SK-N-SH (cell line): ENCODE results near the gene GPX6. TPM values are rescaled to one million over a fixed set of nuclear protein-coding genes. Genes with fewer than 3 reads are reported as not detected.
"Not testable (repeated sequence)": the region's sequence is repeated elsewhere in the genome, so short reads cannot be mapped to it uniquely, and the experiment has no call there.

Source experiments
- CTCF ChIA-PET: fragments of 300-600, 350-600 bp; formaldehyde crosslinking; extraction: SDS; loops from one replicate; lab custom pipeline; 2021; lab: Yijun Ruan, JAX
- POLR2A ChIA-PET: fragments of 350-600 bp; sonication (Branson Sonifier 250); formaldehyde crosslinking; extraction: SDS; loops from one replicate; lab custom pipeline; 2020; ENCODE audit warnings: antibody characterized with exemption, inconsistent platforms; lab: Yijun Ruan, JAX
- DNase-seq: peaks from one replicate; pipeline ENCODE4 v3.0.0; 2012
- H2AFZ ChIP-seq: fragments of 200-600 bp; sonication (generic); 2 replicates; pipeline ENCODE4 v1.8.1; 2016; ENCODE audit warnings: antibody characterized with exemption, mild to moderate bottlenecking, low read depth
- H3F3A ChIP-seq: fragments of 200-600 bp; sonication (generic); replicated peaks from 2 replicates; pipeline ENCODE3; 2016; ENCODE audit warnings: antibody characterized with exemption, mild to moderate bottlenecking; ENCODE audit not compliant: insufficient read depth
- H3K27ac ChIP-seq, 2 experiments: fragments of 200-500 bp in 1 of 2; fragments of 200-600 bp in 1 of 2; sonication (Bioruptor generic) in 1 of 2; sonication (generic), shearing (Covaris generic) in 1 of 2; 2 replicates each; pipeline versions ENCODE4 v1.5.1 to v1.6.1; 2014 to 2016; ENCODE audit warnings: low read depth in 2 of 2, inconsistent platforms in 1 of 2, low read length in 1 of 2, mild to moderate bottlenecking in 1 of 2, mixed read lengths in 1 of 2
- H3K27me3 ChIP-seq: fragments of 200-600 bp; sonication (generic), shearing (Covaris generic); 2 replicates; pipeline ENCODE4 v1.6.1; 2016; ENCODE audit warnings: mixed run types; ENCODE audit not compliant: insufficient read depth
- H3K36me3 ChIP-seq, 2 experiments: fragments of 200-500 bp in 1 of 2; fragments of 200-600 bp in 1 of 2; sonication (Bioruptor generic) in 1 of 2; sonication (generic) in 1 of 2; replicated peaks in 1 of 2; 2 replicates each; pipeline versions ENCODE3 to v1.5.1; 2014 to 2016; ENCODE audit warnings: low read length in 1 of 2, mild to moderate bottlenecking in 1 of 2; ENCODE audit not compliant: insufficient read depth in 2 of 2, control insufficient read depth in 1 of 2
- H3K4me1 ChIP-seq, 2 experiments: fragments of 200-500 bp in 1 of 2; fragments of 200-600 bp in 1 of 2; sonication (Bioruptor generic) in 1 of 2; sonication (generic), shearing (Covaris generic) in 1 of 2; 2 replicates each; pipeline versions ENCODE4 v1.5.1 to v1.6.1; 2014 to 2016; ENCODE audit warnings: low read depth in 1 of 2, low read length in 1 of 2, mixed run types in 1 of 2; ENCODE audit not compliant: insufficient read depth in 2 of 2, control insufficient read depth in 1 of 2
- H3K4me2 ChIP-seq: fragments of 200-600 bp; sonication (generic), shearing (Covaris generic); 2 replicates; pipeline ENCODE4 v1.6.1; 2017; ENCODE audit warnings: mixed run types
- H3K4me3 ChIP-seq, 2 experiments: fragments of 200-500 bp in 1 of 2; fragments of 200-600 bp in 1 of 2; sonication (Bioruptor generic) in 1 of 2; sonication (generic), shearing (Covaris generic) in 1 of 2; 2 replicates each; pipeline versions ENCODE4 v1.5.1 to v1.8.1; 2014 to 2016; ENCODE audit warnings: low read depth in 2 of 2, inconsistent platforms in 1 of 2, low read length in 1 of 2, mild to moderate bottlenecking in 1 of 2, mixed read lengths in 1 of 2, moderate library complexity in 1 of 2
- H3K79me2 ChIP-seq: fragments of 200-600 bp; sonication (generic); 2 replicates; pipeline ENCODE4 v1.8.1; 2017; ENCODE audit warnings: mild to moderate bottlenecking; ENCODE audit not compliant: insufficient read depth
- H3K9ac ChIP-seq: fragments of 200-600 bp; sonication (generic); 2 replicates; pipeline ENCODE4 v1.6.1; 2017; ENCODE audit warnings: mixed run types
- H3K9me2 ChIP-seq: fragments of 200-600 bp; sonication (generic); 2 replicates; pipeline ENCODE4 v1.6.1; 2017; ENCODE audit warnings: mixed run types
- H3K9me3 ChIP-seq: fragments of 200-600 bp; sonication (generic); 2 replicates; pipeline ENCODE4 v1.6.1; 2017; ENCODE audit warnings: mixed run types, mild to moderate bottlenecking, moderate library complexity
- H4K20me1 ChIP-seq: fragments of 200-600 bp; sonication (generic); 2 replicates; pipeline ENCODE4 v1.6.1; 2017; ENCODE audit warnings: mild to moderate bottlenecking, mixed run types; ENCODE audit not compliant: insufficient read depth
- CHD2 ChIP-seq: fragments of 150-350 bp; IDR thresholded peaks from 2 replicates; pipeline ENCODE4 v1.6.1; 2018; ENCODE audit warnings: low read length; ENCODE audit not compliant: partially characterized antibody
- EP300 ChIP-seq, 2 experiments: IDR thresholded peaks; 2 replicates each; pipeline versions ENCODE4 v1.4.0 to v1.6.1; 2012; ENCODE audit warnings: borderline replicate concordance in 1 of 2, low read depth in 1 of 2, low read length in 1 of 2
- FOSL2 ChIP-seq: IDR thresholded peaks from 2 replicates; pipeline ENCODE4 v1.4.0; 2012; ENCODE audit warnings: low read depth, mild to moderate bottlenecking, moderate library complexity, borderline replicate concordance
- FOXJ3 ChIP-seq: sonication (generic); formaldehyde crosslinking; IDR thresholded peaks from 2 replicates; pipeline ENCODE4 v1.5.1; 2020; ENCODE audit warnings: mild to moderate bottlenecking, missing genetic modification reagents
- MEF2A ChIP-seq: IDR thresholded peaks from 2 replicates; pipeline ENCODE4 v1.4.0; 2012; ENCODE audit warnings: low read depth, borderline replicate concordance
- MXI1 ChIP-seq: IDR thresholded peaks from 2 replicates; pipeline ENCODE4 v1.6.1; 2012; ENCODE audit warnings: mild to moderate bottlenecking, low read depth, low read length, improper control_type of control experiment
- RCOR1 ChIP-seq: fragments of 150-350 bp; IDR thresholded peaks from 2 replicates; pipeline ENCODE4 v1.6.1; 2017; ENCODE audit warnings: antibody characterized with exemption, low read length
- YY1 ChIP-seq: IDR thresholded peaks from 2 replicates; pipeline ENCODE4 v1.4.0; 2012; ENCODE audit warnings: low read depth, mild to moderate bottlenecking
- ZBTB33 ChIP-seq: IDR thresholded peaks from 2 replicates; pipeline ENCODE4 v1.4.0; 2012; ENCODE audit warnings: low read depth, borderline replicate concordance
- WGBS: methylation state at CpG from one replicate; pipeline ENCODE4 v1.1.6; 2017; ENCODE audit warnings: low lambda C conversion rate; 5-methylcytosine and 5-hydroxymethylcytosine counted together
- polyA plus RNA-seq, 3 experiments: library from polyadenylated mRNA; depleted of rRNA; stranded (reverse); fragments of >200 nt; gene quantifications; 2 replicates each; pipeline ENCODE4 v1.2.3, GENCODE V29; 2012

GPX6 gene
- polyA plus RNA-seq, 1 of the 3 experiments (the other 2 are of a cell fraction), result not detected

GRCh38 chr6:28553384-28553985 lies 37.9 kb upstream of the GPX6 start:
- H3K27ac ChIP-seq, result no peak overlapping the region
- H4K20me1 ChIP-seq, result no peaks in the 10 kb centered on the region
- no peaks in the 10 kb centered on the region for H3K9me3 ChIP-seq
- H3K36me3 ChIP-seq, result no peaks in the 10 kb centered on the region
- no peaks in the 10 kb centered on the region; the same call in 1 of the 2 replicates for H3K27me3 ChIP-seq
- no peak overlapping the region for H3K4me3 ChIP-seq
- 22% methylated on average over 8 of the region's 8 CpGs for WGBS
- TF ChIP-seq FOXJ3 (CRISPR knock-in tag) (no peak), MXI1 (no peak), EP300 (IDR thresholded peaks at IDR 0.05; ENCODE audit: borderline replicate concordance in 1 of 2, low read depth in 1 of 2, low read length in 1 of 2) (no peak), ZBTB33 (no peak), CHD2 (no peak), RCOR1 (no peak), YY1 (no peak)
- TF ChIP-seq, all 33 proteins: peak for 0
- no peak for DNase-seq
- Histone ChIP-seq H2AFZ (no peak overlapping the region), H3K9ac (no peak overlapping the region), H3K4me2 (no peak overlapping the region), H3K79me2 (no peaks in the 10 kb centered on the region), H3K4me1 (no peaks in the 10 kb centered on the region), H3K9me2 (no peaks in the 10 kb centered on the region), H3F3A (no peaks in the 10 kb centered on the region)
- ChIA-PET POLR2A (no interaction called here), CTCF (interaction anchor here (0.6 to 2.9 kb wide), 2 partner anchors 11 to 65 kb away, joined by 4 to 12 read pairs; no protein-coding TSS in a partner anchor)

GRCh38 chr6:28551891-28552666 lies 36.5 kb upstream of the GPX6 start:
- Histone ChIP-seq H3K27me3 (no peaks in the 10 kb centered on the region; the same call in 1 of the 2 replicates), H3K9me3 (no peaks in the 10 kb centered on the region), H3K4me1 (no peaks in the 10 kb centered on the region), H3K9me2 (no peaks in the 10 kb centered on the region), H3K27ac (no peak overlapping the region), H3K79me2 (no peaks in the 10 kb centered on the region), H3K9ac (no peak overlapping the region), H2AFZ (no peak overlapping the region), H3F3A (no peaks in the 10 kb centered on the region), H3K4me2 (no peak overlapping the region), H3K36me3 (no peaks in the 10 kb centered on the region), H3K4me3 (no peak overlapping the region), H4K20me1 (no peaks in the 10 kb centered on the region)
- ChIA-PET POLR2A (no interaction called here), CTCF (interaction anchor here (0.7 to 2.5 kb wide), 4 partner anchors 10 to 133 kb away, joined by 3 to 11 read pairs (median 4); no protein-coding TSS in a partner anchor)
- no peak for TF ChIP-seq ZBTB33
- TF ChIP-seq FOSL2, result no peak
- TF ChIP-seq MEF2A, result no peak
- 43% methylated on average over 4 of the region's 4 CpGs for WGBS
- no peak for DNase-seq

- H3K36me3 ChIP-seq, H3K4me3 ChIP-seq, H3K4me2 ChIP-seq, H3F3A ChIP-seq, POLR2A ChIA-PET, H3K79me2 ChIP-seq, H4K20me1 ChIP-seq, H3K9me3 ChIP-seq, H3K27me3 ChIP-seq, H3K9ac ChIP-seq, H3K9me2 ChIP-seq, DNase-seq, H2AFZ ChIP-seq, CTCF ChIA-PET, H3K4me1 ChIP-seq, H3K27ac ChIP-seq: not testable (repeated sequence)
- WGBS, result 45% methylated on average over 3 of the region's 3 CpGs
These were observed 31.4 kb upstream of the GPX6 start for GRCh38 chr6:28547003-28547402.
